PFSK-1 (cell line): ENCODE results near the gene OTOP3.

Experiments
- FOXP2 ChIP-seq: optimal IDR thresholded peaks from 2 replicates; pipeline ENCODE3; 2011; ENCODE audit warnings: borderline replicate concordance, control low read depth, inconsistent platforms; ENCODE audit not compliant: insufficient read depth; ENCODE audit errors: extremely low read length, extremely low read depth
- POLR2AphosphoS5 ChIP-seq: IDR thresholded peaks from 2 replicates; pipeline ENCODE4 v1.6.1; 2012; ENCODE audit warnings: low read depth, mild to moderate bottlenecking, control low read depth, low read length, moderate library complexity
- SIN3A ChIP-seq: IDR thresholded peaks from 2 replicates; pipeline ENCODE4 v1.6.1; 2012; ENCODE audit warnings: mild to moderate bottlenecking, low read length, moderate library complexity, borderline replicate concordance; ENCODE audit not compliant: insufficient read depth
- TAF1 ChIP-seq: IDR thresholded peaks from 2 replicates; pipeline ENCODE4 v1.6.1; 2012; ENCODE audit warnings: low read length, control low read depth, borderline replicate concordance; ENCODE audit not compliant: insufficient read depth
- TF ChIP-seq, protein P1 (sequence below), 2 experiments: IDR thresholded peaks; 2 replicates each; pipeline versions ENCODE4 v1.6.1 to v1.8.0; 2011 to 2012; ENCODE audit warnings: low read depth in 2 of 2, low read length in 2 of 2, control low read depth in 1 of 2, inconsistent platforms in 1 of 2, mild to moderate bottlenecking in 1 of 2, moderate library complexity in 1 of 2; ENCODE audit not compliant: insufficient read depth in 1 of 2

Gene OTOP3

GRCh38 chr17:74945543-74945942 is 9.8 kb downstream of the OTOP3 start:
- TF ChIP-seq, protein P1, sequence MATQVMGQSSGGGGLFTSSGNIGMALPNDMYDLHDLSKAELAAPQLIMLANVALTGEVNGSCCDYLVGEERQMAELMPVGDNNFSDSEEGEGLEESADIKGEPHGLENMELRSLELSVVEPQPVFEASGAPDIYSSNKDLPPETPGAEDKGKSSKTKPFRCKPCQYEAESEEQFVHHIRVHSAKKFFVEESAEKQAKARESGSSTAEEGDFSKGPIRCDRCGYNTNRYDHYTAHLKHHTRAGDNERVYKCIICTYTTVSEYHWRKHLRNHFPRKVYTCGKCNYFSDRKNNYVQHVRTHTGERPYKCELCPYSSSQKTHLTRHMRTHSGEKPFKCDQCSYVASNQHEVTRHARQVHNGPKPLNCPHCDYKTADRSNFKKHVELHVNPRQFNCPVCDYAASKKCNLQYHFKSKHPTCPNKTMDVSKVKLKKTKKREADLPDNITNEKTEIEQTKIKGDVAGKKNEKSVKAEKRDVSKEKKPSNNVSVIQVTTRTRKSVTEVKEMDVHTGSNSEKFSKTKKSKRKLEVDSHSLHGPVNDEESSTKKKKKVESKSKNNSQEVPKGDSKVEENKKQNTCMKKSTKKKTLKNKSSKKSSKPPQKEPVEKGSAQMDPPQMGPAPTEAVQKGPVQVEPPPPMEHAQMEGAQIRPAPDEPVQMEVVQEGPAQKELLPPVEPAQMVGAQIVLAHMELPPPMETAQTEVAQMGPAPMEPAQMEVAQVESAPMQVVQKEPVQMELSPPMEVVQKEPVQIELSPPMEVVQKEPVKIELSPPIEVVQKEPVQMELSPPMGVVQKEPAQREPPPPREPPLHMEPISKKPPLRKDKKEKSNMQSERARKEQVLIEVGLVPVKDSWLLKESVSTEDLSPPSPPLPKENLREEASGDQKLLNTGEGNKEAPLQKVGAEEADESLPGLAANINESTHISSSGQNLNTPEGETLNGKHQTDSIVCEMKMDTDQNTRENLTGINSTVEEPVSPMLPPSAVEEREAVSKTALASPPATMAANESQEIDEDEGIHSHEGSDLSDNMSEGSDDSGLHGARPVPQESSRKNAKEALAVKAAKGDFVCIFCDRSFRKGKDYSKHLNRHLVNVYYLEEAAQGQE (IDR thresholded peaks at IDR 0.05; ENCODE audit: insufficient read depth in 1 of 2, low read depth in 2 of 2, low read length in 2 of 2) = no peak
- TF ChIP-seq POLR2AphosphoS5 (no peak), FOXP2 (no peak), SIN3A (no peak), TAF1 (no peak)

- TF ChIP-seq POLR2AphosphoS5 = no peak
These were observed 10.9 kb downstream of the OTOP3 start for GRCh38 chr17:74946641-74947040.

DNA sequence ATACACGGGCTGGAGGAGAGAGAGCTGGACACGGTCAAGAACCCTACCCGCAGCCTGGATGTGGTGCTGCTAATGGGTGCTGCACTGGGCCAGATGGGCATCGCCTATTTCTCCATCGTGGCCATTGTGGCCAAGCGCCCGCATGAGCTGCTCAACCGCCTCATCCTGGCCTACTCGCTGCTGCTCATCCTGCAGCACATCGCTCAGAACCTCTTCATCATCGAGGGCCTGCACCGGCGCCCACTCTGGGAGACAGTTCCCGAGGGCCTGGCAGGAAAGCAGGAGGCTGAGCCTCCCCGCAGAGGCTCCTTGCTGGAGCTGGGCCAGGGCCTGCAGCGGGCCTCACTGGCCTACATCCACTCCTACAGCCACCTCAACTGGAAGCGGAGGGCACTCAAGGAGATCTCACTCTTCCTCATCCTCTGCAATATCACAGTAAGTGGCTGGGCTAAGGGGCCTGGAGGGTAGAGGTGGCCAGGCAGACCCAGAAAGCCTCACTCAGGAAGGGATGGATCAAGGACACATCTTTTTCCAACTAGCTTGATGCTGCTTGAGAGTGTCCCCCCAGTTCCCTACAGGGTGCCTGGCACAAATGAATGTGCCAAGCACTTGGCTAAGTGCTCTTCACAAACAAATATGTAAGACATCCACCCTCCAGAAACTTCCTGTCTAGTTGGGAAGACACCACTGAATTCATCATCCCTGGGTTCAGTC is 11.5 kb downstream of the OTOP3 start:
- TF ChIP-seq POLR2AphosphoS5 (no peak), TAF1 (no peak), FOXP2 (no peak), SIN3A (no peak)
- TF ChIP-seq, protein P1 (IDR thresholded peaks at IDR 0.05; ENCODE audit: insufficient read depth in 1 of 2, low read depth in 2 of 2, low read length in 2 of 2) = no peak

GRCh38 chr17:74949455-74950115 is 13.9 kb downstream of the OTOP3 start:
- no peak for TF ChIP-seq POLR2AphosphoS5
- no peak for TF ChIP-seq SIN3A
- TF ChIP-seq FOXP2 = no peak

- TF ChIP-seq, protein P1 (IDR thresholded peaks at IDR 0.05; ENCODE audit: insufficient read depth in 1 of 2, low read depth in 2 of 2, low read length in 2 of 2) = no peak
- TF ChIP-seq POLR2AphosphoS5 = no peak
- TF ChIP-seq SIN3A = no peak
- no peak for TF ChIP-seq TAF1
- TF ChIP-seq FOXP2 = no peak
These were observed 14.5 kb downstream of the OTOP3 start for GRCh38 chr17:74950207-74950606.

GRCh38 chr17:74951065-74951464 is 15.4 kb downstream of the OTOP3 start:
- no peak for TF ChIP-seq POLR2AphosphoS5
- no peak for TF ChIP-seq SIN3A
- TF ChIP-seq FOXP2 = no peak
- TF ChIP-seq, protein P1 (IDR thresholded peaks at IDR 0.05; ENCODE audit: insufficient read depth in 1 of 2, low read depth in 2 of 2, low read length in 2 of 2) = no peak
- TF ChIP-seq TAF1 = no peak
